DMS114 treated with DMSO at 0.1 percent for 48 hours (cell line): Measurements from ENCODE around the gene OMG.
A peak's percentile ranks its signal among the peaks of the same experiment; 100 is the strongest.
"Not testable (repeated sequence)": the region's sequence is repeated elsewhere in the genome, so short reads cannot be mapped to it uniquely, and the experiment has no call there.

Experiments
- DNase-seq: peaks from one replicate; lab custom pipeline; 2025; ENCODE audit not compliant: unreplicated experiment; lab: John Stamatoyannopoulos, UW

Gene OMG

DNA sequence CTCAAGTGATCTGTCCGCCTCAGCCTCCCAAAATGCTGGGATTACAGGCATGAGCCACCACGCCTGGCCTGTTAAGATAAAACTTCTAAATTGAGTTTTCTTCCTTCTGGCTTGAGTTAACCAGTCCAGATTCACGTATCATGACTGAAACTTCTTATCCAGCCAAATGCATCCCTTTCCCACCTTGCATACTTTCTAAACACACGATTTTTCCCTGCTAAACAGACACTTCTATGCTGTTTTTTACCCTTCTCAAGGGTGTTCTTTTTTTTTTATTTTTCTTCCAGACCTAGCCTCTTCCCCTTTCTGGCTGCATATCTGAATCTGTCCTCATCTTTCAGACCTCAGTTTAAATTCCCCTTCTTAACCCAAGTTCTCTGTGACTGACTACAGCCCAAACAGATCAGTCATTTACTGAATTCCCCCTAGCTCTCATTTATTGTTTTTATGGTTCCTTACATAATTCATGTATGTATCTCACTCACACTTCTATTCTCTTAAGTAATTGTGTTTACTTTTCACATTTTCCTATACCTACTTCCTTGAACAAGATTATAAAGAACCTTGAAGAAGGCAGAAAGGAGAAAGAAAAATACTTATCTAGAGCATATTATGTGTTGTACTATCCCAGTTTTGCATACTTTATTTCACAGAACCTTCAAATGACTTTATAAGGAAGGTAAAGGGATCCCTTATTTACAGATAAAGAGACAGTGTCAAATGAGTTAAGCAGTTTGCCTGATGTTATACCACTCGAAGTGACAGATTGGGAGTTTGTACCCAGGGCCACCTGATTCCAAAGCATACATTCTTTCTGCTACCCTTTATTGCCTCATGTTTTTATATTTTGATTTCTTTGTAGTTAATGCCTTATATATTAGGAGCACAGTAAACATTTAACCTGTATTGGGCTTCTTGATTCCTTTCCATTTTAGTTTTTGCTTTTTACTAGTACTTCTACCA lies 11.6 kb upstream of the OMG start:
- no peak for DNase-seq

DNA sequence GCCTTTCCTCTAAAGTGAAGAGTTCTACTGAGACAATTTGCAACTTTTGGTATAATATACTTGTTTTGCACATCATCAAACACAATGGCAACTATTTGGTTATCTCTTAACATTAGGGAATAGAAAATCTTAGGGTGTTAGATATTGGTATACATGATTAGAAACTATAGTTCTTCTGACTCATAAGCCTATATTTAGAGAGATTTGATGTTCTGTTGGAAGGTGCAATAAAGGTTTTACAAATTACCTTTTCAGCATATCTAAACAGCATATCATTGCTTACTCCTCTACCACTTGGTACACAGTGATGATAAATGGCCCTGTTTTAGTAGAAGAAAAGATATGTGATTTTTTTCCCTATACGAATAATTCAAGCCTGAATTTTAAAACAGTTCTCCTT lies 10.6 kb upstream of the OMG start:
- DNase-seq: no peak

DNA sequence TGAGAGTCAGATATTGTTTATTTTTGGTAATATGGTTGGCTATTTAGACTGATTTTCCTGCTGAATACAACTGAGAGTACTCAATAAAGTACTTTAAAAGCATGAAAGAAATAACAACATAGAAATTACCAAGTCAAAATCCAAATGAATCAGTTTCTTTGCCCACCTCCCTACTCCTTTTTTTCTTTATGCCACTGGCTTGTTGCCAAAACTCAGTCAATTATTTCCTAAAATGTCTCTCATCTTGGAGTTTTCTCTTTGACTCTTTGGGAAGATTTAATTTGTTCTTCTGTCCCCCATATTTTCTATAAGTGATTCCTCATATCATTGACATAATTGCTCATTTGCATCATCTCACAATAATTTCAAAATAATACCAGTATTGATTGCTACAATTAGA lies 2.6 kb upstream of the OMG start:
- DNase-seq: no peak

DNA sequence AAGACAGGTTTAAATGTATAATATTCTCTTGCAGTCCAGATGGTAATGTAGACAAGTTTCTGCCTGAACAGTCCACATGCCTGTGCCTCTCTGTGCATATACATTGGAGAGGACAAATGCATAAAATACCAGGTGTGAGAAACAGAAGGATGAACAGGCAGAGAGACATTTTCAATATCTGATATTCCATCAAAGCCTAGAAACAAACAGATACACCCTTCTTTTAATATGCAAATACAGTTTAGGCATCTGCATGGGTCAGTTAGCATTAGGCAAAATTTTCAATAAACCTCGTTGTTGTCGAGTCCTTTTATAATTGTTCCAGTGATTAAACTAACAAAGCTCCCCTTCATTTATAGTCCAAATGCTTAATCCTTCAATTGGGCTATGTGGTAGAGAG lies 897 bp downstream of the OMG start:
- no peak for DNase-seq

DNA sequence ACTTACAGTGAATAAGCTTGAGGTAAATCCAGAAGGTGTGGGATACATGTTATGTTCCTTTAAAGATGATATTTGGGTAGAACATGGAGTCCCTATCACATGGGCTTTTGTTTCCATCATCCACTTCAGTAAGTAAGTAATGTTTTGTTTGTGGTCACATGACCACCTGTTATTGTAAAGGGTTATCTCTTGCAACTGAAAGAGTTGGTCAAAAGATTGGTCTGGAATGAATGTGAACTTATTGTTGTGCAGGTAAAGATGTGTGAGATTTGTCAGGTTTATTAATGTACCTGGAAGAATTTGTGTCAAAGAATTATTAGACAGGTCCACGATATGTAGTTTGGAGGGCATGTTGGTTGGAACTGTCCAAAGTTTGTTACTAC lies 1.6 kb downstream of the OMG start:
- DNase-seq: no peak

DNA sequence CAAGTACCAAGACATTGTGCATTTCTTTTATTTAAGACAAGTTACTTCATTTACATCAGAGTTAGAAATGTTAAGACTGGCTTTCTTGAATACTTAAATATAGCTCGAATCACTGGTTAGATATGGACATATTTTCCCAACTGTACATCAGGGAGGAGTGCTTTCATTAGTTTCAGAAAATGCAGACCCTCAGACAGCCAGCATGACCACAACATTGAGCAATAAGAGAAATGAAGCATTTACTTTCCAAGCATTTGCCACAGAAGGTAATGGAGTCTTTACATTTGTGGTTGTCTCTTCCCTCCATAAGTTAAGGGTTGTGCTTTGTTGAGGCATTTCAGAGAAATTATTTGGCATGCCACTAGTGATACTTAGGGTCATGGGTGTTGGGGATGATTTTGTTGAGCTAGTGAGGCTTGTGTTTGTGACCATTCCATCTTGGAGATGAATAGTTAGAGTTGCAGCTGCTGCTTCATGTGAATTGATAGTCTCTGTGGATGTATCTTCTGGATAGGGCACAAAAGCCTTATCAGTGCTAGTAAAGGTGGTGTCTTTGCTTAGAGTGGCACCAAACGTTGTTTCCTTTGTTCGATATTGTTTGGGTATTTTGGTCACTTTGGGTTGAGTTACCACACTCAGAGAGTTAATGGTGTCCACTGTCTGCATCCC lies 2.1 kb downstream of the OMG start:
- DNase-seq: no peak

DNA sequence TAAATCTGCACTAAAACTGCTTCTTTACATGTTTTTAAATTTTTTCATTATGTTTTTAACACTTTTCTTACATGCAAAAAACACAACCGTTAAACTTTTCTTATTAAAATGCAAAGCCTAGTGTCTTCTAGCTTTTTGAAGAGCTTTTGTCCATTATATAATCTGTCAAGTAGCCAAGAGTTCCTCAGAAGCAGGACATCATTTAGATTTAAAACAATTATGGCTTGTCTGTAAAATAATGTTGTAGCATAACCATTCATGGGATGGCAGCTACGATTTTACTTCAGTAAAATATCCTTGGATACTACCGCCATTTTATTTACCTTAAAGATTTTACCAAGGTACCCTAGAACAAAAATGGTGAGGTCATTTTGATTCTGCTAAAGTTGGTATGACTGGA lies 2.8 kb downstream of the OMG start:
- DNase-seq: no peak

DNA sequence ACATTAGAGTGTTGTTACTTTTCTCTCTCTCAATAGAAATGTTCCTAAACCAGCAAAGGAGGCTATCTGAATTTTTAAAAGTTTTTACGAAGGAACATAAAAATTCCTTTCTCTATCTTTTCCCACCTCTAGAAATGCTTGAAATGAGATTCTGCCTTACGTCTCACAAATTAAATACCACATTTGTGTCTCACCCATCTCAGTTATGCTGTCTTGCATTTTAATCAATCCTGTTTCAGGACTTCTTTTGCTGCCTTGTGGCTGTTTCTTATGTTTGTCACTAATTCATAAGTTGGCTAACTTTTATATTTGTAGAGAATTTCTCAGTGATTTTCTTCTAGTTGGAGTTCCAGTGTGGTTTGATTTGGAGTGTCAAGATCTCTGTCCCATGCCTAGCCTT lies 3.5 kb downstream of the OMG start:
- DNase-seq: no peak

DNA sequence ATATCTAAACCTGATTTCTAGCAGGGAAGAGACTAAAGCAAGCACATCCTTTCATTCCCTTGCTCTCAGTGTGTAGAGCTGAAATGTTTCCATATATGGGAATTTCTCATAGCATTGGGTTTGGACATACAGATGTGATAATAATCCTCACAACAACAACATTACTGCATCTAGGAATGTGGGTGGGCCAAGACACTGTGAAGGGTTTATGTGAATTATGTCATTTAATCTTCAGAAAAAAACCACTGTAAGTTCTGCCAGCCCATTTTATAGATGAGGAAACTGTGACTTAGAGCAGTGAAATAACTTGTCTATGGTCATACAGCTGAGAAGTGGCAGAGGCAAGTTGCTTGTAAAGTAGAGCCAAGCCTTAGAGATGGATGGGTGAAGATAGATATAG lies 5.2 kb downstream of the OMG start:
- DNase-seq: no peak

DNA sequence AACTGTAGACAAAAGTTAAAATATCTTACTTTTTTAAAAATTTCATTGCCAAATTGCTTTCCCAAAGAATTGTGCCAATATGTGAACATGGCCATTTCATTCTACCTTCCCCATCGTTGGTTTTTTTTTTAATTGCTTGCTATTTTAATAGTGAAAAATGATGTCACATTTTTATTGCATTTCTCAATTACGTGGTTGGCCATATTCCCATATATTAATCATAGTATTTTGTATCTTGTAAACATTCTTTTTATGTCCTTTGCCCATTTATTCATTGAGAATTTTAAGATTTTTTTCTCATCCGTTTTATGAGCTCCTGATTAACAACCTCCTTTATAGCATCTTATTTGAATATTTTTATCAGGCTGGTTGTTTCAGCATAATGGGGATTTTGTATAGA lies 7.2 kb downstream of the OMG start:
- DNase-seq: no peak

DNA sequence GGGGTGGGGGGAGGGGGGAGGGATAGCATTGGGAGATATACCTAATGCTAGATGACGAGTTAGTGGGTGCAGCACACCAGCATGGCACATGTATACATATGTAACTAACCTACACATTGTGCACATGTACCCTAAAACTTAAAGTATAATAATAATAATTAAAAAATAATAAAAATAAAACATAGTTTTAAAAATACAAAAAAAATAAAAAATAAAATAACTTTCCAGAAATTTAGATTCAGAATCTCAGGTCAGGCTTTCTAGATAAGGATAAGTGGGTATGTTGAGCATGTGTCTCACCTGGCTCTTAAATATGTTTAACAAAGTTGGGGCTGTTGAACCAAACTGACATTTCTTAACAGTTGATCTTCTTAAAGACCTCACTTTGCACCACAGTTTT lies 9.1 kb downstream of the OMG start:
- not testable (repeated sequence) for DNase-seq

DNA sequence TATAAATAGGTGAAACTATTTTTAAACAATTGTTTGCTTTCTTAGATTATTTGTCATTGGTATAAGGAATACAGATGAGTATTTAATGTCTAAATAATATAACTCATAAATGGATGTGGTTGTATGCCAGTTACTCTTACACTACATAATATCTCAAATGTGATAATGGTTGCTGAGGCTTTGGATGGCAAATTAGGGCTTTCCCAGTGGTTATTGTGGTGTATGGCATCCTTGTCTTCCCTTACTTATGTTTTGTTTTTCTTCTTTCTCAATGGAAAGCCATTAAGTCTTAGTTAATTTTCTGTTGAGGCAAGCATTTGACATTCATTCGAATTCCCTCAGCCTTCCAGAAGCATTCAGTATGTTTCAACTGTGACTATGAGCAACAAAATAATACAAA lies 10.5 kb downstream of the OMG start:
- peak; percentile 13 for DNase-seq

DNA sequence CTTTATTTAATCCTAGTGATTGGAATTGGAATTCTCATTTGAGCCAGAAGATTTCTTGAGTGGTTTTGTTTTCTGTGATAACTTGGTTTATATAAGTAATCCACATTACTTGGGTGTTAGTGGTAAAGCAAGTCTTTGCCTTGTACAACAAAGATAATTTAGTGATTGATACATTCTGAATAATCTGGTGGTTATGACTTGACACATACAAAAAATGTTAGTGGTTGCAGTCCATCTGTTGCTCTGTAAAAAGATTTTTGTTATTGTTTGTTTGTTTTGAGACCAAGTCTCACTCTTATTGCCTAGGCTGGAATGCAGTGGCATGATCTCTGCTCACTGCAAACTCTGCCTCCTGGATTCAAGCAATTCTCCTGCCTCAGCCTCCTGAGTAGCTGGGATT lies 13.2 kb downstream of the OMG start:
- no peak for DNase-seq

DNA sequence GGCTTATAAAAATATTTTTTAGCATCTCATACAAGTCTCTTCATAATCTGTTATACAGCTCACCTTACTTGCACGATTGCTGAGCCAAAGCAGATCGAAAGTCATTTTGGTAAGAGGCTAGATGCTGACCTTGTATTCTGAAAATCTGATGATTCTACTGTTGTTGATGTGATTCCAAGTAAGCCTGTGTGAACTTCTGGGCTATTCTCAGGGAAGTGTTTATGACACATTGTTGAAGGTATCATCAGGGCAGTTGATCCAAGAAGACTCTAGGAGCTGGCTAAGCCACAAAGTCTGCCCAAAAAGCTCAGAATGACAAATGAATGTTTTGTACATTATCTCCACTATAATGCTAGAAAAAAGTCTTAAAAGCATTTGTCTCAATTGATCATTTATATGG lies 16.0 kb downstream of the OMG start:
- no peak for DNase-seq

DNA sequence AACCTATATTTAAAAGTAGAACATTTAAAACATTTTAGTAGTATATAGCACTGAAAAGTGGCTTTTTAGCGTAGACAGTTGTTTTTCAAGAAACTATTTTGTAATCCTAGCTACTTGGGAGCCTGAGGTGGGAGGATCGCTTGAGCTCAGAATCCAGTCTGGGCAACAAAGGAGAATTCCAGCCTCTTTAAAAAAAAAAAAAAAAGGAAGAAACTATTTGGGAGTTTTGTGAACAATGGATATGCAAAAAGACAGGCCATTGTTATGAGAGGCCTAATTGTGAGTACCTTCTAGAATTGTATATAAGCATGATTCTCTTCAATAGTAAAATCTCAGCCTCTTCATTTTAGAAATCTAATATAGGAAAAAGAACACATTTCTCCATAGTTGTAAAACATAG lies 17.6 kb downstream of the OMG start:
- DNase-seq: no peak

DNA sequence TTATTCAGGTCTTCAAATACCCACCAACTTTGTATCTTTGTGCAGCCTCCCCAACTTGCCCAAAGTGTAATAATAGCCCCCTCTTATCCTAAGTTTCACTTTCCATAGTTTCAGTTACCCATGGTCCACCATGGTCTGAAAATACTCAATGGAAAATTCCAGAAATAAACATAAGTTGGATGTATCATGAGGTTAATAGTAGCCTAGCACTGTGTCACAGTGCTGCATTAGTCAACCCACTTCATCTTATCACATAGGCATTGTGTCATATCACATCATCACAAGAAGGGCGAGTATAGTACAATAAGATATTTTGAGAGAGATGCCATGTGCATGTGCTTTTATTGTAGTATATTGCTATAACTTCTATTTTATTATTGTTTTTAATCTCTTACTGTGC lies 21.9 kb downstream of the OMG start:
- no peak for DNase-seq

DNA sequence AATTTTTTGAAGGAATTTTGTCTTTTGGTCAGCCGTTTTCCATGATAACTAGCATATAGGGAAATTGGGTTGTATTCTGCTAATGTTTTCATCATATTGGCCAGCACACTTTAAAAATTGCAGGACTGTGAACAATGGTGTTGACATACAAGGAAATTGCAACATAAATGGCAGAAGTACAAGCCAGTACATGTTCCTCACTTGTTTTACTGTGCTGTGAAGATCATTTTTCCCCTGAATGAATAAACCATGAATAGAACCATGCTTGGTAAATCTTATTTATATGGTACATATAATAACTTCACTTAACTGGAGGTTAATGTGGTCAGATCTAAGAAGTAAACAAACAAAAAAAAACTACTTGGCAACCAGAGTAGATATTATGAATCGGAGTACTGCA lies 22.8 kb downstream of the OMG start:
- DNase-seq: no peak

DNA sequence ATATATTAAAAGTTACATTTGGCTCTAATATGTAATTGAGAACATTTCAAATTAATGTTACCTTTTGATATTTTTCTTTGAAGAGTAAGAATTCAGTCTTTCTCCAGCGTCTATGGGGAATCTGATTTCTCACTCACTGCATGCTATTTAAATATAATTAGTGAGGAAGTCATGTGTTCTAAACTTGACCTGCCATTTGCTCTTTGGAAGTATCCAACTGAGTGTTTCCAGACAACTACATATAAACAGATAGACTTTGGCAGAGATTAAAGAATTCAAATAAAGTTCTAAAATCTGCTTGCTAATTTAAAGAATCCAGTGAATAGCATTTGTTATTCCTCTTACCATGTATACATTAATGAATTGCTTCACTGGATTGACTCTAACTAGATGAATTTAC lies 23.5 kb downstream of the OMG start:
- DNase-seq: no peak

DNA sequence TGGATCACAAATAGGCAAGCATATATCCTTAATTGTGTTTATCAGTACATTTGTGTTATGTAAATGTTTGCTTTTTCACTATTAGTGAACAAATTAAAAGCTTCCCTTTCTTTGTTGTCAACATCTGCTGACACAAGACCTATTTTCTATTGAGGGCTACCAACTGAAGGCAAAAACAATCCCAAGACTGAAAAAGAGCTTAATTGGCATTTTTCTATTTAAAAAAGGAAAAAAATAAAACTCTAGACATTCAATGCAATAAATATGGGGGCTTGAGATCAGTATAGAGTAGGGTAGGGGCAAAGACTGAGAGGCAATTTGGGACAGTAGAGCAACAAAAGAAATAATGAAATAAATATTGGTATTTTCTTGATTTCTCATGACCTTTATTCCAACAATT lies 24.2 kb downstream of the OMG start:
- no peak for DNase-seq

DNA sequence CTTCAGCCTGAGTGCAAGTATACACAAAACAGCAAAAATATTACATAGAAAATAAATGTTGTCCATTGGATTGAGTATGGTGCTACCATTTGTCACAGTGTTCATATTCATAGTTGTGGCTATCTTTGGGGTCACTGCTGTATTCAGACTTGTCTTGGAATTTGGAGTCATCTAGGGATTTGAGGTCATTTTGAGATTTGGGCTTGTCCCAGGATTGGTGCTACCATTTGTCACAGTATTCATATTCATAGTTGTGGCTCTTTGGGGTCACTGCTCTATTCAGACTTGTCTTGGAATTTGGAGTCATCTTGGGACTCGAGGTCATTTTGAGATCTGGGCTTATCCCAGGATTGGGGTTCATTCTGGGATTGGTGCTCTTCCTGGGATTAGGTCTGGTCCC lies 24.8 kb downstream of the OMG start:
- no peak for DNase-seq

DNA sequence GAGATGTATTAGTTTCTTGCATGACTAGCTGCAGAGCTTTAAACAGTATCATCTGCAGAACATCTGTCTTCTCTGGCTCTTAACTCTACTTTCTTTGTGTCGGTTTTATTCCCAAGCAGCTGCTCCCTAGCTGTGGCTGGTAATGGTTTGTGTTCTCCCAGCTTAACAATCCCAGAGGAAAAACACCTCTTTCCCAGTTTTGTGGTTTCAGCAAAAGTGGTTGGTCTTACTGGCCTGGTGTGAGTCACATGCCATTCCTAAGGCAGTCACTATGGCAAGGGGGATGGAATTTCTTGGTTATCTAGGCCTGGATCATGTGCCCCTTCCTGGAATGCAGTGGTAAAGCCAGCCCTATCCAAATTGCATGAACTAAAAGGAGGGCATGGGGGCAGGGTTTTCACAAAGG lies 27.5 kb downstream of the OMG start:
- no peak for DNase-seq

DNA sequence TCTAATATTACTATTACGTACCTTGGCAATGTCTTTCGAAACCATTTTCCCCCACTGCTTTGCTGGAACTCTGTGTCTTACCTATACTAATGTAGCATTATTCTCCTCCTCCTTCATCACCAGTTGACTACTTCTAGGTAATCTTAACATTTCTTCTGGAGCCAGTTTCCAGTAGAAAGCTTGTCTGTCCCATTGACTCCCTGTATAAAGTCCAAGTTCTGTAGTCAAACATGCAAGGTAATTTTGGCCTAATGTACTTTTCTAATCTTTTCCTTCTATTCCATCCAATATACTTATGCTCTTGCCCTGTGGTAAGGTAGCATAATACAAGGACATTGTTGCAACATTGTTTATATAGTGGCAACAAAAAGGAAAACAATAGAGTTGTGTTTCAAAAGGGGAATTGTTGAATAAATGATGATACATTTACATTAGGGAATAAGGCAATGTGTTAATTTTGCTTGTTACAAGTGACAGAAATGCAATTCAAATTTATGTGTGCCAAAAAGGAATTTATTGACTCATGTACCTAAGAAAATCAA lies 27.9 kb downstream of the OMG start:
- no peak for DNase-seq
